Ammon's horn (tissue), 1 donor: ENCODE measurements around the gene TFPI.
"Not testable (repeated sequence)": the region's sequence is repeated elsewhere in the genome, so short reads cannot be mapped to it uniquely, and the experiment has no call there.

ENCODE experiments used
- DNase-seq: peaks from one replicate; pipeline ENCODE4 v3.0.0-alpha.2; 2016; ENCODE audit warnings: low spot score

TFPI gene

DNA sequence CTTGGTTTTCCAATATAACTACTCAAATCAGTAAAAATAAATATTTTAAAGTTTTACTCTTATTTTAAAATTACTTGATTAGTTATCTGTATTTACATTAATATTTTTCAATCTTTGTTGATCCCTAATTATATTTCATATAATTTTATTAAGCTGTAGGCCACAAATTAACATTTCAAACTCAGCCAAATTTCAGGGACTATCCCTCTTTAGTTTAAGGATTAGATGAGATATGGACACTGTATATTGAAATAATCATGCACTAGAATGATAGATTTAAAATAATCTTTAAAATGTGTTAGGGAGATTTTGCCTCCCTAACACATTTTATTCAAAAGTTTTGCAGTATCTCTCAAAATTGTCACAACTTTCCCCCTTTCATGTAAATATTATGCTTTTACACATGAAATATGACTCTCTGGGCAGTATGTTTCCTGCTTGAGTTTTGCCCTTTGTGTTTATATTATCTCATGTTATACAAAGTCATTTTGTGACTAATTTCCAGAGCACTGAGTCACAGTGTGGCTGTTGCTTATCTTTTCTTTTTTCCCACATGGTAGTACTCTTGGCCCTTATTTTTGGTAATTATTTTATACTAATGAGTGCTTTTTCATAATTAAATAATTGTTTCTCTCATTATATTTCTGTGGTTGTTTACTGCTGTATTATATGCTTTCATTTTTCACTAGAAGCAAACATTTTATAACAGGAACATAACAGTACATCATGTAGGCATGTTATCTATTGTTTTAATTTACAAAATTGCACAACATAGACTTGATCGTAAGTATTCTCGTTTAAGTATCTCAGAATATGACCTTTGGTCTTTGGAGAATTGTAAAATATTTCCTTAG lies 1.2 kb downstream of the TFPI start:
- no peak for DNase-seq

DNA sequence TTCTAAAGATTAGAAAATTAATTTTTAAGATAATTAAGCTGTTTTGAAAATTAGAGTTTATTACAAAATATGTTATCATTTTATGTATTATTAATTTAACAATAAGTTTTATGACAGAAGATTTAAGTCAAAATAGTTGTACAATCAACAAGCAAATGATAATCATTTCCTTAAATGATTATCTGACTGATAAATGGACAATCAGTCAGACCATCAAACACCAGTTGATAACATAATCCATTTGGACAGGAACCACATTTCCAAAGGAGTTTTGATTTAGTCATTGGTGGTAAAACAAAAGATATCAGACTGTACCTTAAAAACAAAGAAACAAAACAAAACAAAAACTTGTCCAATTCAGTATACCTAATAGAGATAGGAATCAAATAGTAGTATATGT lies 1.9 kb downstream of the TFPI start:
- no peak for DNase-seq

DNA sequence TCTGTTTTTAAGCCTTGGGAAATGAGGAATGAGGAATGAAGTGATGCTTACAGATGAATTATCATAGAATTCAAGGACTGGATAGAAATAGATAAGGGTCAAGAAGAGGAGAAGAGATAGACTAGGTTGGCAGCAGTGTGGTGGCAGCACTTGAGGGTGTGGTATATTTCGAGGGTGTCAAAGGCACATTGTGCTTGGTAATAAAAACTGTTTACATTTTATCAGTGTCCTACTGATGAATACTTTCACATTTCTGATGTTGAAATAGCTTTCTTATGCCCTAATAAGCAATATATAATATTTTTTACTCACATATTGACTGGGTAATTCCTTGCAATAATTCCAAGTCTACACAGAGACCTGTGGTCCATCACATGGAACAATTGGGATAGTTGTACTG lies 3.4 kb downstream of the TFPI start:
- no peak for DNase-seq

DNA sequence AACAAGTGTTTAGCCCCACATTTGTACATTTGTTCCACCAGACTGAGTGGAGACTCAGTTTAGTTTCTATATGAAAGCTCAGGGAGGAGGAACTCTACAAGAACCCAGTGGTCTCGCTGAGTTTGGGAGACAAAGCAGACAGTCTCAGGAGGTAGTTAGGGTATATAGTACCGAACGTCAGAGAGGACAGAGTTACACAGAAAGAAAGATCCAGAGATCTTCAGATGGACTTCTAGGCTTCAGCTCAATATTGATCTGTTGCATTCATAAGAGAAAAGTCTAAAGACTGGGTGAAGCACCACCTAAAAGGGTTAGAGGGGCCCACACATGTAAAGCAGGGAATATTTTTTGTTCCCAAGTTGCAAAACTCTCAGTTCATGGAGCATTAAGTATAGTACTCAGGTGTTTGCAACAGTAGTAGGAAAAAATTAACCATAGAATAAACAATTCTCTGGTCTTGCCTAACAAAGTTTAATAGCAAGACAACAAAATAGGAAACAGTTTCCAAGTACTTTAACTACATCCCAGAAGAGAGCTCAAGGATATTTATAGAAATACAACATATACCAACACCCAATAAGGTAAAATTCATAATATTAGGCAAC lies 4.2 kb downstream of the TFPI start:
- no peak for DNase-seq

DNA sequence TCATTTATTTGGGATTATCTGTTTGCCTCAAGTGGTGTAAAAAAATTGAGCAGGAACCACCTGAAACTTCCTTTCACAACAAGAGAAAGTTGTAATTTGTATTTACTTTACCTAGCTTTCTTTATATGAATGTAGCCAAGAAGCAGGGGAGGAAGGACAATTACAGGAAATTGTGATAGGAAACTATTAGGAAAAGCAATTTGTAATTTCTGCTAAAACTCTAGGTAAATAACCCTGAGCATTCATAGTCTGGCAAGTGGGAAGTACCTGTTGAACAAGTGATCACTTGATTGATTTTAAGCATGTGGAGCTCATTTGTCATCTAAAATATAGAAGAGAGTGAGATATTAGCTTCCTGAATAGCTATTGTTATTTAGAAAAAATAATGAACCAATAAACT lies 5.0 kb downstream of the TFPI start:
- no peak for DNase-seq

DNA sequence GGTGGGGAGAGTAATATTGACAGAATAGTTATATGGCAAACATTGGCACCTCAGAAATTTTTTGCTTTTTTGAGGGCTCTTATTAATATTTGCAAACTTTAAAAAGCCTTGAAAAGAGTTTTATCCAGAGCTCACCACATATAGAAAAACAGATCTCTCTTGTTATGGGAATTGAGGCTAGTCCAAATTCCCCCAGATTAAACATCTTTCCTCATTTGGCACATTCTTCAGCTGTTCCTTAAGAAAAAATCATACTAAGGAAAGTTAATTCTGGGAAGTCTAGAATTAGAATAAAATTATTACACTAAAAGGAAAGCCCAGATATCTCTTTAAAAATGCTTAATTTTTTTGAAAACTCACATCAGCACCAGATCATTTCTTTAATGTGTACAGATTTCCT lies 5.6 kb downstream of the TFPI start:
- no peak for DNase-seq

DNA sequence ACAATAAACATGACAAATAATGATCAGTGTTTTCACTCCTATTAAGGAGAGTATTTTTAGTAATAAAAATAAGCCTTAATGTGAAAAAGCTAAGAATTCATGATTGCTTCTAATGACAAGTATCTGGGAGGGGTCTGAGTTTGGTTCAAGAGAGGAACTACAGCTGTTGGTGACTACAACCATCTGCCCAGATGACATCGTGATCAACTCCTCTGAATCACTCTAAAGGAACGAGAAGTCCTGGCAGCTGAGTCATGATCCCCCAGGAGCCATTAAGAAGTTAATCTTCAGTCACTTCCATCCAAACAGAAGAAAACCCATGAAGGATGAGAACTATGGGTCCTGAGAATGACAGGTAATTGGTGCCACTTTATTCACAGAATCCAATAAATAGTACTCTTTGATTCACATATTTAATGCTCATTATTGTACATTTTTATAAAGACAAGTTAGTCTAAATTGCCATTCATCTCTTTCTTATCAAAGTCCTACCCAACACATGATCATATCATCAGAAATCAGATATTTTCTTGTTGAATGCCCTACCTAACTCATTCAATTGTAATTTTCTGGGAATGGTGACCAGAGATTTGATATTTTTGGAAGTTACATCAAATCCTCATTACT lies 6.8 kb downstream of the TFPI start:
- no peak for DNase-seq

DNA sequence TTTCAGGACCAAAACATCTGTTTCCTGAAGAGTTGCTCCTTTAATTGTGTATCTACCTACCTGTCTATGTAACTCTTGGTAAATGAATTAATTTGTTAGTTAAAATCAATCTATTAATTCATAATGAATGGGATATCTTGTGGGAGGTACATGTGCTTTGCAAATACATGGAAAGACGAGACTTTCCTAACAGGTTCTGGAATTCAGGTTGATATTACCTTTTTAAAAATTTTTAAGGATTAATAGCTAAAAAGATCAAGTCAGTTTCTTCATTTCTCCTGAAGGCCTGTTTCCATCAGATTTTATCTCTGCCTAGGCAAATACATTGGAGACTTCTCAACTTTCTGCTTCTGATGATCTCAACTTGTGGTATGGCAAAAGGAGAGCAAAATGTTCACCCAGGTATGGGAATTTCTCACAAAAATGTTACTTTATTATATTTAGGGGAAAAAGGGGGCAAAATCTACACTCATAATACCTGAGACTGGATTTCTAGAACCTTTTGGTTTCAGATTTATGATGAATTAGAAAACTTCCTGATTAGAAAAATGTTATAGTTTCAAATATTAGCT lies 7.4 kb downstream of the TFPI start:
- no peak for DNase-seq

DNA sequence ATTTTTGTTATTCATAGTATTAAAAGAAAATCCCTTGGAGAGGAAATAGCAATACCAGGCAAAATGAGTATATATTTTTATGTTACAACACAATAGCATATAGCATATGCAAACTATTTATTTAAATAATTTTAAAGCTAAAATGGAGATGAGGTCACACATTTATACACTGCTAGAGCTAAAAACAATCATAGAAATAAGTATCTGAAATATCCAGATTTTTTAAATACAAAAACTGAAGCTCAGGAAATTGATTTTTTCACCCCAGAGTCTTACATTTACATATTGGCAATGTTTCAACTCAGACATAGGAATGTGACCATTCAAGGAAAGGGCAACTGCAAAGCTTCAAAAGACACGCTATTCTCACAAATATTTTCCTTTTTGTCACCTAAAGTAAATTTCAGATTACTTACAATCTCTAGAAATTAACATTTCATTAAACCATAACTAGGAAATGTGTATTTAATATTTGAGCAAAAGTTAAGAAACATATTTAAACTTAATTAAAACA lies 8.9 kb downstream of the TFPI start:
- DNase-seq: no peak

DNA sequence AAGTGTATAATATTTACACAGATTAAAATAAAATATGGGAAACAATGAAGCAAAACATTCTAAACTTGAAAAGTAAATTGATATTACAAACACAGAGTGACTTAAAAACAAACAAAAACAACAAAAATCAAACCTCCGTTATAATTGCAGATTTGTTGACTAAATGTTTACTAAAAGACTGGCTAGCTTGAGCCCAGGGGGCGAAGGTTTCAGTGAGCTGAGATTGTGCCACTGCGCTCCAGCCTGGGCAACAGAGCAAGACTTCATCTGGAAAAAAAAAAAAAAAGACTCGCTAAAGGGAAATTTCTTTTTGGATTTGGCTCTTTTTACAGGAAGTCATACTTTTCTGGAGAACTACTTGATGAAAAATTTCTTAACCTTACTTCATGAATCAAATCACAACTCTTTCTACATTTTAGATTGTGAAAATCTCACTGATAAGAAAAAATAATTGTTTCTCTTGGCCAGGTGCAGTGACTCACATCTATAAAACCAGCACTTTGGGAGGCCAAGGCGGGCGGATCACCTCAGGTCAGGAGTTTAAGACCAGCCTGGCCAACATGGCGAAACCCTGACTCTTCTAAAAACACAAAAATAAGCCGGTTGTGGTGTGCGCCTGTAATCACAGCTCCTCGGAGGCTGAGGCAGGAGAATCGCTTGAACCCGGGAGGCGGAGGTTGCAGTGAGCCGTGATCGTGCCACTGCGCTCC lies 9.7 kb downstream of the TFPI start:
- DNase-seq: no peak

DNA sequence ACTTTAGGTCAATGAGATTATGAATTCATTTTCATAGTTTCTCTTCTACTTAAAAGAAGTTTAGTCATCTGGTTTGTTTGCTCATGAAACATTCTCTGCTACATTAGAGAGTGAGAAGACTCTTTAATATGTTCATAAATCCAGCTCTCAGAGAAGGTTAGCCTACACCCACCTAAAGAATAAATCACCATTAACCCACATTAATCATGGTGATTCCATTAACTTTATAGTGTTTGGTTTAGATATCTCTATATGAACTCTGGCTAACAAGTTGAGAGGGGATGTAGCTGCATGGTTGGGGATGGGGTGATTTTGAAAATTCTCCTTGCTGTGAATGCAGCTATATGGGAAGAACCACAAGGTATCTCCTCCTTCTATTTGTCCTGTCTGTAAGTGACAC lies 10.7 kb downstream of the TFPI start:
- DNase-seq: no peak

DNA sequence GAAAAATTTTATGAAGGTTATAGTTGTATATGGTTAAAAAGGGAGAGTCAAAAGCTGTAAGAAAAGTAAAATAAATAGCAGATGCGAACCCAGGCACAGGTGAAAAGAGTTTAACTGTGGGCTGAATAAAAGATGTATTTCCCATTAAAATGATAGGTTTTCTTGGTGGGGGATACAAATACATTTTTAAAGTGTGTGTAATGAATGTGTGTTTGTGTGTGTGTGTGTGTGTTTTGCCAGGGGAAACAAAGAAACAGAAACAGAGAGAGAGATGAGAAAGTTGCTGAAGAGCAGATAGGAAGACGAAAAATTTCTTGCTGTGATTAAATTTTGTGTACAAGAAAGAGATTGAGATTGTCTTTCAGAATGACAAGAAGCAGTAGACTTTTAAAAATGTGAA lies 12.1 kb downstream of the TFPI start:
- DNase-seq: no peak

DNA sequence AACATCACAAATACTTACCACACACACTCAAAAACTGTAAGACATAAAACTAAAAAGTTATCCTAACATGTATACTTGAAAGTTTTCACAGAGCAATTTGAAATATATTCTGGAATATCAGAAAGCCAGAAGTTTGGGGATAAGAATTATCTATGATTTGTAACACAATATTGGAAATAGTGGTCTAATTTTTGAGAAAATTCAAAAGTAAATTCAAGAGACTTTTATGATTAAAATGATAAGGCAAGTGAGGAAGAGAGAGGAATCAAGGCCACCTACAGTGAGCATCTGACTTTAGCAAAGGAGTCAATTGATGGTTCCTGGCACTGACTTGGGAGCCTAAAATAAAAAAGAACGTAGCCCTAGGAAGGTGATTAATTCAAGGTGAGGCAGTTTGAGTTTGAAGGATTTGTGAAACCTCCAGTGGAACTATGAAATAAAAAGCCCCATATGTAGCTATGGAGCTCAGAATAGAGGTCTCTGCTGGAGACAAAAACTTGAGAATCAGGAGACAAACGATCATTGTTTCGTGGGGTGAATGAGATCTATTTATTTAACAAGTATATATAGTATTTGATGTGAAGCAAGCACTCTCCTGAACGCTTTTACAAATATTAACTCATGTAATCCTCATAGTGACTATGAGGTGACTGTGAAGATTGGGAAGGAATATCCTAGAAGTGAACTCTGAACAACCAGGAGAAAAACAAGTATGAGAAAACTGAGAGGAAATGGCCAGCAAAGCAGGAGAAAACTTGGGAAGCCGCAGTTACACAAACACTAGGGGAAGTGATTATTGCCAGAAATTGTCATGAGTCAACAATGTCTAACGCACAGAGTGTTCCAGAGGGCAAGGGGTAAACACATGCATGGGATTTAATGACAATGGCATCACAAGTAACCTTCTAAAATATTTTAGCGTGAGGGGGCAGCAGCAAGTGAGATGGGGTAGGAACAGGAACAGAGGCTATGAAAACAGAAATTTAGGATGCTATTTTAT lies 12.8 kb downstream of the TFPI start:
- no peak for DNase-seq

DNA sequence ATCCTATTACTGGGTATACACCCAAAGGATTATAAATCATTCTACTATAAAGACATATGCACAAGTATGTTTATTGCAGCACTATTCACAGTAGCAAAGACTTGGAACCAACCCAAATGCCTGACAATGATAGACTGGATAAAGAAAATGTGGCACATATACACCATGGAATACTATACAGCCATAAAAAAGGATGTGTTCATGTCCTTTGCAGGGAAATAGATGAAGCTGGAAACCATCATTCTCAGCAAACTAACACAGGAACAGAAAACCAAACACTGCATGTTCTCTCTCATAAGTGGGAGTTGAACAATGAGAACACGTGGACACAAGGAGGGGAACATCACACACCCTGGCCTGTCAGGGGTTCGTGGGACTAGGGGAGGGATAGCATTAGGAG lies 16.0 kb downstream of the TFPI start:
- DNase-seq: not testable (repeated sequence)

DNA sequence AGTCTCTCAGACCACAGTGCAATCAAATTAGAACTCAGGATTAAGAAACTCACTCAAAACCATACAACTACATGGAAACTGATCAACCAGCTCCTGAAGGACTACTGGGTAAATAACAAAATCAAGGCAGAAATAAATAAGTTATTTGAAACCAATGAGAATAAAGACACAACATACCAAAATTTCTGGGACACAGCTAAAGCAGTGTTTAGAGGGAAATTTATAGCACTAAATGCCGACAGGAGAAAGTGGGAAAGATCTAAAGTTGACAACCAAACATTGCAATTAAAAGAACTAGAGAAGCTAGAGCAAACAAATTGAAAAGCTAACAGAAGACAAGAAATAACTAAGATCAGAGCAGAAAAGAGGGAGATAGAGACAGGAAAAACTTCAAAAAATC lies 18.9 kb downstream of the TFPI start:
- not testable (repeated sequence) for DNase-seq

DNA sequence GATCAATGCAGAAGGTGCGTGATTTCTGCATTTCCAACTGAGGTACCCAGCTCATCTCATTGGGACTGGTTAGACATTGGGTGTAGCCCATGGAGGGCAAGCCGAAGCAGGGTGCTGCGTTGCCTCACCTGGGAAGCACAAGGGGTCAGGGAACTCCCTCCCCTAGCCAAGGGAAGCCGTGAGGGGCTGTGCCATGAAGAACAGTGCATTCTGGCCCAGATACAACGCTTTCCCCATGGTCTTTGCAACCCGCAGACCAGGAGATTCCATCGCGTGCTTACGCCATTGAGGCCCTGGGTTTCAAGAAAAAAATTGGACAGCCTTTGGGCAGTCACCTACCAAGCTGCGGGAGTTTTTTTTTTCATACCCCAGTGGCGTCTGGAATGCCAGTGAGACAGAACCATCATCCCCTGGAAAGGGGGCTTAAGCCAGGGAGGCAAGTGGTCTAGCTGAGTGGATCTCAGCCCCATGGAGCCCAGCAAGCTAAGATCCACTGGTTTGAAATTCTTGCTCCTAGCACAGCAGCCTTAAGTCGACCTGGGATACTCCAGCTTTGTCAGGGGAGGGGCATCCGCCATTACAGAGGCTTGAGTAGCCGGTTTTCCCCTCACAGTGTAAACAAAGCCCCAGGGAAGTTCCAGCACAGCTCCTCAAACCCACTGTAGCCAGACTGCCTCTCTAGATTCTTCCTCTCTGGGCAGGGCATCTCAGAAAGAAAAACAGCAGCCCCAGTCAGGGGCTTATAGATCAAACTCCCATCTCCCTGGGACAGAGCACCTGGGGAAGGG lies 21.7 kb downstream of the TFPI start:
- DNase-seq: no peak

DNA sequence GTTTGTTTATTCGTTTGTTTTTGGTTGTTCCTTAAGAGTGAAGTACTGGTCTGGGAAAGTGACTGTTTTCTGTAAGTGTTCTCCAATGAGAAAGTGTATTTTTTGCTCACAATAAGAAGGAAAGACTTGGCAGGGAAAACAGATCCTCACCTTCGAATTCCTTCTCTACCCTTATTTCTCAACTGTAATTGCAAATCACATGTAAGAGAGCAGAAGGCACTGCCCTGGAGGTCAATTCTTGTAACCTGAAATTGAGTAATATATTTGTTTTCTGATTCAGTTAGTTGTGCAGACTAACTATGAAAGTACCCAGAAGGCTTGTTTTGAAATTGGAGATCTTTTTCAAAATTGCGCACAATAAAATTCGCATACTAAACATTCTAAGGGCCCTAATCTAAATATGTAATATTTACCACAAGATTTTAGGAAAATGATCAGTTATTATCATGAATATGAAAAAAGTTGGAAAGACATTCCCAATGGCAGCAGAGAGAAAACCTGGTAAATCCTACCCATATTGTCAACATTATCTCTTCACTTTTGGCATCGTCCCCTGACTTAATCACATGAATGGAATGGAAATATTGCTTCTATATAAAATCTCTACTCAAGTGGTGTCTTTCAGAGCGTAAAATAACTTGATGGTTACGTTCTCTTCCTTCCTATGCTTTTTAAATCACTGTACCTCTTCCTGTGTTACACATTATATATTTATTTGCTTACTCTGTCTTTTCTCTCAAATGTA lies 24.1 kb downstream of the TFPI start:
- DNase-seq: no peak

DNA sequence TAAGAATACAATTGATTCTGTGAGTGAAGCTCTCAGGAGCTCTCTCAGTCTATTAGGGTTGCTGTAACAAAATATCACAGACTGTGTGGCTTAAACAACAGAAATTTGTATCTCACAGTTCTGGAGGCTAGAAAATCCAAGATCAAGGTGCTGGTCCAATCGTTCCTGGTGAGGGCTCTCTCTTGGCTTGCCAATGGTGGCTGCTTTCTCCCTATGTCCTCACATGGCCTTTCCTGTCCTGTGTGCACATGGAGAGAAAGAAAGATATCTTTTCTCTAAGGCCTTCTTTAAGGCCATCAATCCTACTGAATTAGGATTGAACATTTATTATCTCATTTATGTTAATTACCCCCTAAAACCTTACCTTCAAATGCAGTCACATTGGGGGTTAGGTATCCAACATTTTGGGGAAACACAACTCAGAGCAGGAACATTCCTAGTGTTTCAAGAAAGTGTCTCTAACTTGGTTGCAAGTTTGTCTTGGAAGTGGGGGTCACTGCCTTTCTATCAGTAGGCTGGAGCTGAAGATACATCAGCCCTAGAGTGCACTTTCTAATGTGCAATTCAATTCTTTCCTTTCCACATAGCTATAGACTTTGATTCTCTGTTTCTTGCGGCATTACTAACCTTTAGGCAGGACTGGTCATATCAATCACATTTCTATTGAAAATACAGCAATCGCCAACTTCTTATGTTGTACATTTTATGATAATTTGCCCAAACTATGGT lies 24.8 kb downstream of the TFPI start:
- no peak for DNase-seq

DNA sequence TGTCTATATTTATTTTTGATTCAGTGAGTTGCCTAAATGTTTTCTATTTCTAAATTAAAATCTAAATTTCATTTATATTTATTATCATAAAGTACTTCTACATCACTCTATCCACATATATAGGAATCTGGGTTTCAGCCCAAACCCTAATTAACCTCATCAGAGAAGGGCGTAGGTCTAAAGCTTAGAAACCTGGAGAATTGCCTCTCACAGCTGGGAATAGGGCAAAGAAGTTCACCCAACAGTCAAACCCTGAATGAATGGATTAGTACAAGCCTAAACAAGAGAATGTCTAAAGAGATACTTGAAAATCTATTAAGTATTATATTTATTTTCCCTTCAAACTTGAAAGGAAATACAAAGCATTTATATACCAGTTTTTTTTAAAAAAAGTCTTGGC lies 26.2 kb downstream of the TFPI start:
- no peak for DNase-seq
